HepG2 (cell line): ENCODE data around the gene CNTFR. TPM values are rescaled to one million over a fixed set of nuclear protein-coding genes. Genes with fewer than 3 reads are reported as not detected.

ENCODE experiments used
- ATAC-seq: fragments of 200-7000 bp; cut with Tn5 transposase; 3 replicates; pipeline ENCODE4 v1.9.1; 2020; ENCODE audit warnings: mild to moderate bottlenecking, moderate library complexity
- BruUV-seq: library from RNA; stranded (reverse); fragments of 400-500 nt; replicated peaks from 2 replicates; lab custom pipeline; 2021; lab: Mats Ljungman, UMichigan
- CTCF ChIA-PET: fragments of 300-600 bp; formaldehyde crosslinking; extraction: SDS; loops from one replicate; lab custom pipeline; 2021; ENCODE audit warnings: low total read pairs, inconsistent platforms, low intra/inter-chr PET ratio; lab: Yijun Ruan, JAX
- POLR2A ChIA-PET: fragments of 350-600 bp; sonication (Branson Sonifier 250); formaldehyde crosslinking; loops from one replicate; lab custom pipeline; 2020; ENCODE audit warnings: antibody characterized with exemption, inconsistent platforms; lab: Yijun Ruan, JAX
- DNase-seq: peaks from one replicate; pipeline ENCODE4 v3.0.0-alpha.2; 2015; ENCODE audit warnings: low spot score
- FAIRE-seq: peaks from 3 replicates; lab custom pipeline; 2011; peaks lifted over from hg19 to GRCh38; lab: Jason Lieb, UNC
- H2AFZ ChIP-seq: one replicate; pipeline ENCODE4 v1.6.1; 2011; ENCODE audit warnings: low read length, inconsistent platforms
- H3K27ac ChIP-seq: fragments of 300-600 bp; 3 replicates; pipeline ENCODE4 v1.8.0; 2011; ENCODE audit warnings: mixed run types, mild to moderate bottlenecking, mixed read lengths, low read length, inconsistent platforms; ENCODE audit not compliant: insufficient read depth; ENCODE audit errors: extremely low read length
- H3K27me3 ChIP-seq, 2 experiments: fragments of 200-600 bp in 1 of 2; 2 replicates in 1 of 2; 3 replicates in 1 of 2; pipeline versions ENCODE4 v1.6.0 to v1.8.0; 2011; ENCODE audit warnings: low read length in 2 of 2, mild to moderate bottlenecking in 2 of 2, moderate library complexity in 2 of 2, inconsistent platforms in 1 of 2; ENCODE audit not compliant: insufficient read depth in 2 of 2, control insufficient read depth in 1 of 2
- H3K36me3 ChIP-seq, 2 experiments: fragments of 200-600 bp in 1 of 2; replicated peaks in 1 of 2; 2 replicates in 1 of 2; 3 replicates in 1 of 2; pipeline versions ENCODE4 v1.5.1 to v1.8.0; 2011; ENCODE audit warnings: low read length in 2 of 2, inconsistent platforms in 1 of 2; ENCODE audit not compliant: insufficient read depth in 2 of 2, control insufficient read depth in 1 of 2
- H3K4me1 ChIP-seq: 2 replicates; pipeline ENCODE4 v1.5.1; 2012; ENCODE audit warnings: low read length, inconsistent platforms; ENCODE audit not compliant: insufficient read depth
- H3K4me2 ChIP-seq: 2 replicates; pipeline ENCODE4 v1.6.0; 2011; ENCODE audit warnings: low read depth, low read length, inconsistent platforms
- H3K4me3 ChIP-seq, 3 experiments: fragments of 200-600 bp in 1 of 3; sonication (generic), shearing (Covaris generic) in 1 of 3; replicated peaks in 1 of 3; 2 replicates each; pipeline ENCODE4 v1.5.1; 2011 to 2016; ENCODE audit warnings: low read length in 3 of 3, inconsistent platforms in 2 of 3, low read depth in 2 of 3, mild to moderate bottlenecking in 2 of 3, control low read depth in 1 of 3, mixed read lengths in 1 of 3; ENCODE audit not compliant: insufficient read depth in 1 of 3
- H3K79me2 ChIP-seq: one replicate; pipeline ENCODE4 v1.6.1; 2011; ENCODE audit warnings: low read length, inconsistent platforms; ENCODE audit not compliant: insufficient read depth
- H3K9ac ChIP-seq: 2 replicates; pipeline ENCODE4 v1.6.0; 2011; ENCODE audit warnings: mild to moderate bottlenecking, low read depth, low read length, inconsistent platforms; ENCODE audit not compliant: insufficient read depth
- H3K9me3 ChIP-seq: 2 replicates; pipeline ENCODE4 v1.5.1; 2012; ENCODE audit warnings: mild to moderate bottlenecking, low read length
- H4K20me1 ChIP-seq: 2 replicates; pipeline ENCODE4 v1.6.0; 2011; ENCODE audit warnings: inconsistent platforms, mild to moderate bottlenecking, low read length, moderate library complexity; ENCODE audit not compliant: insufficient read depth
- EEA1 ChIP-seq: sonication (generic); formaldehyde crosslinking; IDR thresholded peaks from 2 replicates; pipeline ENCODE4 v1.5.1; 2020; ENCODE audit warnings: mild to moderate bottlenecking, missing genetic modification reagents, borderline replicate concordance
- ISL2 ChIP-seq: sonication (generic); formaldehyde crosslinking; IDR thresholded peaks from 2 replicates; pipeline ENCODE4 v1.5.0; 2020; ENCODE audit warnings: missing genetic modification reagents
- KLF11 ChIP-seq: IDR thresholded peaks from 2 replicates; pipeline ENCODE4 v1.6.1; 2016; ENCODE audit warnings: missing compliant biosample characterization
- MED1 ChIP-seq: sonication (generic); formaldehyde crosslinking; IDR thresholded peaks from 2 replicates; pipeline ENCODE4 v1.4.0; 2020; ENCODE audit warnings: missing genetic modification reagents
- MLLT10 ChIP-seq: sonication (generic); formaldehyde crosslinking; IDR thresholded peaks from 2 replicates; pipeline ENCODE4 v1.4.0; 2020; ENCODE audit warnings: missing genetic modification reagents
- MXD1 ChIP-seq: sonication (generic); formaldehyde crosslinking; IDR thresholded peaks from 2 replicates; pipeline ENCODE4 v1.4.0; 2020; ENCODE audit warnings: mild to moderate bottlenecking, missing genetic modification reagents
- SOX6 ChIP-seq, 2 experiments: fragments of 450-650 bp in 1 of 2; sonication (generic) in 1 of 2; formaldehyde crosslinking in 1 of 2; IDR thresholded peaks; 2 replicates each; pipeline versions ENCODE4 v1.4.0 to v1.6.1; 2017 to 2020; ENCODE audit warnings: antibody characterized with exemption in 1 of 2, mild to moderate bottlenecking in 1 of 2, missing genetic modification reagents in 1 of 2
- TBL1XR1 ChIP-seq: fragments of 150-350 bp; IDR thresholded peaks from 2 replicates; pipeline ENCODE4 v1.6.1; 2014; ENCODE audit warnings: borderline replicate concordance, low read length; ENCODE audit not compliant: partially characterized antibody
- ZFP36L2 ChIP-seq: sonication (generic); formaldehyde crosslinking; IDR thresholded peaks from 2 replicates; pipeline ENCODE4 v1.4.0; 2020; ENCODE audit warnings: missing genetic modification reagents
- ZNF263 ChIP-seq: sonication (generic); formaldehyde crosslinking; IDR thresholded peaks from 2 replicates; pipeline ENCODE4 v1.4.0; 2020; ENCODE audit warnings: missing genetic modification reagents
- ZNF292 ChIP-seq: sonication (generic); formaldehyde crosslinking; IDR thresholded peaks from 2 replicates; pipeline ENCODE4 v1.8.1; 2022; ENCODE audit warnings: mild to moderate bottlenecking, low read depth, missing genetic modification reagents, borderline replicate concordance
- ZNF33B ChIP-seq: sonication (generic); formaldehyde crosslinking; IDR thresholded peaks from 2 replicates; pipeline ENCODE4 v1.5.1; 2020; ENCODE audit warnings: mild to moderate bottlenecking, missing genetic modification reagents
- ZNF83 ChIP-seq: sonication (generic); formaldehyde crosslinking; IDR thresholded peaks from 2 replicates; pipeline ENCODE4 v1.4.0; 2020; ENCODE audit warnings: missing genetic modification reagents, mild to moderate bottlenecking, borderline replicate concordance
- ZSCAN29 ChIP-seq: sonication (generic); formaldehyde crosslinking; conservative IDR thresholded peaks from 2 replicates; pipeline ENCODE4 v1.4.0; 2020; ENCODE audit warnings: mild to moderate bottlenecking, missing genetic modification reagents
- WGBS: methylation state at CpG from one replicate; pipeline ENCODE4 v1.1.6; 2017; ENCODE audit warnings: low lambda C conversion rate; 5-methylcytosine and 5-hydroxymethylcytosine counted together
- in situ Hi-C: cut with HindIII; loops from 2 replicates; pipeline ENCODE4 v1.10.0; 2017; ENCODE audit warnings: low pct_unique_long_range_greater_than_20kb; ENCODE audit not compliant: extremely low pct_ligation_motif_present
- intact Hi-C: fragments of 100-400 bp; cut with micrococcal nuclease; formaldehyde crosslinking; loops from one replicate; pipeline ENCODE4 v1.10.0; 2022; ENCODE audit not compliant: unreplicated experiment
- polyA plus RNA-seq, 8 experiments: library from polyadenylated mRNA; depleted of rRNA in 3 of 8; stranded (reverse) in 7 of 8; unstranded in 1 of 8; fragments of >200 nt; fragmentation: Illumina TruSeq in 4 of 8; extraction: Trizol in 4 of 8; gene quantifications; 2 replicates each; pipeline versions ENCODE4 v1.2.1 to v1.2.3, GENCODE V29; 2011 to 2016; ENCODE audit warnings: low read depth in 4 of 8, missing spikeins in 1 of 8, mixed read lengths in 1 of 8; ENCODE audit not compliant: insufficient read depth in 1 of 8
- total RNA-seq, 5 experiments: library from RNA; depleted of rRNA; stranded (reverse); fragments of >200 nt; fragmentation: Illumina TruSeq; extraction: Trizol; gene quantifications; 2 replicates each; pipeline ENCODE4 v1.2.3, GENCODE V29; 2016; ENCODE audit warnings: low read depth in 1 of 5
- TF ChIP-seq, protein P1 (sequence below): sonication (generic); formaldehyde crosslinking; IDR thresholded peaks from 2 replicates; pipeline ENCODE4 v1.4.0; 2020; ENCODE audit warnings: missing genetic modification reagents
- TF ChIP-seq, protein P2 (sequence below): sonication (generic); formaldehyde crosslinking; IDR thresholded peaks from 2 replicates; pipeline ENCODE4 v1.5.0; 2020; ENCODE audit warnings: mild to moderate bottlenecking, missing genetic modification reagents, borderline replicate concordance
- TF ChIP-seq, protein P3 (sequence below): sonication (generic); formaldehyde crosslinking; IDR thresholded peaks from 2 replicates; pipeline ENCODE4 v1.5.0; 2020; ENCODE audit warnings: missing genetic modification reagents, mild to moderate bottlenecking, borderline replicate concordance

CNTFR gene
- total and polyA plus RNA-seq, 2 of the 13 experiments (the other 11 are each of a cell fraction or from before 2014, with no cell fraction given), result not detected

DNA sequence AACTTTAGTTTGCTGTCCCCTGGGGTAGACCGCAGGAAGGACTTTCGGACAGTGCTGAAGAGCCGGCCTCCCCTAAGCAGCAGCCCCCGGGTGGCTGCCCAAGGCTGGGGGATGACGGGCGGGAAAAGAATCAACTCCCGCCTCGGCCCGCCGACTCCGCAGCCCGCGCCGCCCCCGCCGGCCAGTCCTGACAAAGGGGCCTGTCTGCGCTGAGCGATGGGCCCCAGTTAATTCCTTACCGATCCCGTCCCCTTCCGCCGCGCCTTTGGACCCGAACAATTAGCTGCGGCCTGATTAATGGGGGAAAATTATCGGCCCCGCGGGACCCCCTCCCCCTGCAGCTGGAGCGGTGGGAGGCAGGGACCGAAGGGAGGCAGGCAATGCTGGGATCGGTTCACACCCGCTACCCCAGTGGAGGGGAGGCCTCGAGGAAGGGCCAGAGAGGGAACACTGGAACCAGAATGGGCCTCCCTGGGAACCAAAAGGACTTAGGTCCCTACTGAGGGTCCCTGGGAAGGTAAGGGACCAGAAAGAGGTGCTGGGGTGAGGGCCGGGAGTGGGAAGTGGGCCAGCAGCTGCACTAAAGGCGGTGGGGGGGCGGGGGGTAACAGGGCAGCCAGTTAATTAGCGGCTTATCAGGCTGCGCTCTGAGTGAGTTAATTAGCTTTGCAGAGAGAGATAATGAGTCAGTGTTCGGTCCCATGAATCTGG lies 35.1 kb upstream of the CNTFR start:
- Histone ChIP-seq H4K20me1 (no peaks in the 10 kb centered on the region), H3K4me3 (no peak overlapping the region), H3K4me1 (peaks cover 29% of the 10 kb centered on the region), H3K27ac (no peak overlapping the region), H3K9me3 (no peaks in the 10 kb centered on the region), H3K9ac (no peak overlapping the region), H3K36me3 (no peaks in the 10 kb centered on the region), H2AFZ (no peak overlapping the region), H3K79me2 (no peaks in the 10 kb centered on the region), H3K27me3 (peaks cover 4 to 20% of the 10 kb centered on the region in 2 experiments; a peak in 3 of 5 replicates), H3K4me2 (no peak overlapping the region)
- in situ Hi-C loops, result no loop called here
- no TSS peak for BruUV-seq
- DNase-seq (no peak), ATAC-seq (no peak), FAIRE-seq (no peak)
- intact Hi-C loops, result no loop called here
- 67% methylated on average over 38 of the region's 39 CpGs for WGBS
- ChIA-PET CTCF (no interaction called here), POLR2A (no interaction called here)
- TF ChIP-seq ISL2 (CRISPR knock-in tag), result no peak
- TF ChIP-seq TBL1XR1, result no peak
- no peak for TF ChIP-seq MXD1 (CRISPR knock-in tag)
- no peak for TF ChIP-seq ZNF83 (CRISPR knock-in tag)
- TF ChIP-seq EEA1 (CRISPR knock-in tag), result no peak
- TF ChIP-seq, protein P1, sequence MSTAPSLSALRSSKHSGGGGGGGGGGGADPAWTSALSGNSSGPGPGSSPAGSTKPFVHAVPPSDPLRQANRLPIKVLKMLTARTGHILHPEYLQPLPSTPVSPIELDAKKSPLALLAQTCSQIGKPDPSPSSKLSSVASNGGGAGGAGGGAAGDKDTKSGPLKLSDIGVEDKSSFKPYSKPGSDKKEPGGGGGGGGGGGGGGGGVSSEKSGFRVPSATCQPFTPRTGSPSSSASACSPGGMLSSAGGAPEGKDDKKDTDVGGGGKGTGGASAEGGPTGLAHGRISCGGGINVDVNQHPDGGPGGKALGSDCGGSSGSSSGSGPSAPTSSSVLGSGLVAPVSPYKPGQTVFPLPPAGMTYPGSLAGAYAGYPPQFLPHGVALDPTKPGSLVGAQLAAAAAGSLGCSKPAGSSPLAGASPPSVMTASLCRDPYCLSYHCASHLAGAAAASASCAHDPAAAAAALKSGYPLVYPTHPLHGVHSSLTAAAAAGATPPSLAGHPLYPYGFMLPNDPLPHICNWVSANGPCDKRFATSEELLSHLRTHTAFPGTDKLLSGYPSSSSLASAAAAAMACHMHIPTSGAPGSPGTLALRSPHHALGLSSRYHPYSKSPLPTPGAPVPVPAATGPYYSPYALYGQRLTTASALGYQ (CRISPR knock-in tag), result no peak
- no peak for TF ChIP-seq MED1 (CRISPR knock-in tag)
- no peak for TF ChIP-seq ZSCAN29
- TF ChIP-seq ZNF33B (CRISPR knock-in tag), result no peak
- no peak for TF ChIP-seq ZNF263 (CRISPR knock-in tag)
- no peak for TF ChIP-seq KLF11
- no peak for TF ChIP-seq ZFP36L2 (CRISPR knock-in tag)
- TF ChIP-seq SOX6 (IDR thresholded peaks at IDR 0.05), result no peak
- no peak for TF ChIP-seq SOX6 (CRISPR knock-in tag; IDR thresholded peaks at IDR 0.05)
- no peak for TF ChIP-seq ZNF292 (CRISPR knock-in tag)
- TF ChIP-seq MLLT10, result no peak
- TF ChIP-seq, protein P2, sequence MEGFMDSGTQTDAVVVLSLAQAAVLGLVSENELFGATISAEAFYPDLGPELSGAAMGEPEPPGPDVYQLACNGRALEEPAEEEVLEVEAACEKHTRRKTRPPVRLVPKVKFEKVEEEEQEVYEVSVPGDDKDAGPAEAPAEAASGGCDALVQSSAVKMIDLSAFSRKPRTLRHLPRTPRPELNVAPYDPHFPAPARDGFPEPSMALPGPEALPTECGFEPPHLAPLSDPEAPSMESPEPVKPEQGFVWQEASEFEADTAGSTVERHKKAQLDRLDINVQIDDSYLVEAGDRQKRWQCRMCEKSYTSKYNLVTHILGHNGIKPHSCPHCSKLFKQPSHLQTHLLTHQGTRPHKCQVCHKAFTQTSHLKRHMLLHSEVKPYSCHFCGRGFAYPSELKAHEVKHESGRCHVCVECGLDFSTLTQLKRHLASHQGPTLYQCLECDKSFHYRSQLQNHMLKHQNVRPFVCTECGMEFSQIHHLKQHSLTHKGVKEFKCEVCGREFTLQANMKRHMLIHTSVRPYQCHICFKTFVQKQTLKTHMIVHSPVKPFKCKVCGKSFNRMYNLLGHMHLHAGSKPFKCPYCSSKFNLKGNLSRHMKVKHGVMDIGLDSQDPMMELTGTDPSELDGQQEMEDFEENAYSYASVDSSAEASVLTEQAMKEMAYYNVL, result no peak
- TF ChIP-seq, protein P3, sequence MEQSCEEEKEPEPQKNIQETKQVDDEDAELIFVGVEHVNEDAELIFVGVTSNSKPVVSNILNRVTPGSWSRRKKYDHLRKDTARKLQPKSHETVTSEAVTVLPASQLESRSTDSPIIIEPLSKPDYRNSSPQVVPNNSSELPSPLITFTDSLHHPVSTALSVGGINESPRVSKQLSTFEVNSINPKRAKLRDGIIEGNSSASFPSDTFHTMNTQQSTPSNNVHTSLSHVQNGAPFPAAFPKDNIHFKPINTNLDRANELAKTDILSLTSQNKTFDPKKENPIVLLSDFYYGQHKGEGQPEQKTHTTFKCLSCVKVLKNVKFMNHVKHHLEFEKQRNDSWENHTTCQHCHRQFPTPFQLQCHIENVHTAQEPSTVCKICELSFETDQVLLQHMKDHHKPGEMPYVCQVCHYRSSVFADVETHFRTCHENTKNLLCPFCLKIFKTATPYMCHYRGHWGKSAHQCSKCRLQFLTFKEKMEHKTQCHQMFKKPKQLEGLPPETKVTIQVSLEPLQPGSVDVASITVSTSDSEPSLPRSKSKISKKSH (CRISPR knock-in tag), result no peak
